Ishikawa (cell line): Measurements from ENCODE around the gene CARMIL1.

Experiments used
- CEBPB ChIP-seq: IDR thresholded peaks from 2 replicates; pipeline ENCODE4 v1.6.1; 2012
- CREB1 ChIP-seq: IDR thresholded peaks from 2 replicates; pipeline ENCODE4 v1.6.1; 2012; ENCODE audit warnings: low read depth
- EGR1 ChIP-seq: IDR thresholded peaks from 2 replicates; pipeline ENCODE4 v1.6.1; 2012
- EP300 ChIP-seq: IDR thresholded peaks from 2 replicates; pipeline ENCODE4 v1.6.1; 2012; ENCODE audit warnings: borderline replicate concordance
- FOXM1 ChIP-seq: IDR thresholded peaks from 2 replicates; pipeline ENCODE4 v1.6.1; 2012; ENCODE audit warnings: low read depth, borderline replicate concordance
- MAX ChIP-seq: IDR thresholded peaks from 2 replicates; pipeline ENCODE4 v1.6.1; 2012
- NFIC ChIP-seq: IDR thresholded peaks from 2 replicates; pipeline ENCODE4 v1.6.1; 2012
- RAD21 ChIP-seq: IDR thresholded peaks from 2 replicates; pipeline ENCODE4 v1.6.1; 2012; ENCODE audit warnings: low read depth
- REST ChIP-seq: IDR thresholded peaks from 2 replicates; pipeline ENCODE4 v1.6.1; 2012; ENCODE audit warnings: low read depth, mild to moderate bottlenecking
- TAF1 ChIP-seq: IDR thresholded peaks from 2 replicates; pipeline ENCODE4 v1.6.1; 2012; ENCODE audit warnings: low read depth, mild to moderate bottlenecking
- TCF12 ChIP-seq: IDR thresholded peaks from 2 replicates; pipeline ENCODE4 v1.6.1; 2012; ENCODE audit warnings: low read depth
- TEAD4 ChIP-seq: IDR thresholded peaks from 2 replicates; pipeline ENCODE4 v1.6.1; 2012
- YY1 ChIP-seq: IDR thresholded peaks from 2 replicates; pipeline ENCODE4 v1.6.1; 2012; ENCODE audit warnings: low read depth
- ZBTB7A ChIP-seq: IDR thresholded peaks from 2 replicates; pipeline ENCODE4 v1.6.1; 2012; ENCODE audit warnings: low read depth
- TF ChIP-seq, protein P1 (sequence below): IDR thresholded peaks from 2 replicates; pipeline ENCODE4 v1.6.1; 2012

The CARMIL1 gene

DNA sequence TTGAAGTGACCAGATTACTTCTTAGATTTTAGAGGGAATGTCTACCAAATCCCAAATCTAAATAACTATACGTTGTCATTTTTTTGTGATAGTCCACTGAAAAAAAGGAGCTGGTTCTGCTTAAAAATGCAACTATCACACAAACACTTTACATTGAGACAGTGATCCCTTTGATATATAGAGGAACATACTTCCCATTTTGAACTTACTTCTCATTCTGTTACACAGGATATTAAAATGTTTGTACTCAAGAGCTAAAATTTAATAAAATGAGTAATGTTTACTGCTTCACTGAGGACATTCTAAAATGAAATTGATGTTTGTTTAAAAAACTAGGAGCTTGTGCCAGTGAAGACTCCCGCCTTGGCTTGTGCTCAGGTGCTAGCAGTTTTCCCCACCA lies 174.1 kb downstream of the CARMIL1 start:
- TF ChIP-seq, protein P1, sequence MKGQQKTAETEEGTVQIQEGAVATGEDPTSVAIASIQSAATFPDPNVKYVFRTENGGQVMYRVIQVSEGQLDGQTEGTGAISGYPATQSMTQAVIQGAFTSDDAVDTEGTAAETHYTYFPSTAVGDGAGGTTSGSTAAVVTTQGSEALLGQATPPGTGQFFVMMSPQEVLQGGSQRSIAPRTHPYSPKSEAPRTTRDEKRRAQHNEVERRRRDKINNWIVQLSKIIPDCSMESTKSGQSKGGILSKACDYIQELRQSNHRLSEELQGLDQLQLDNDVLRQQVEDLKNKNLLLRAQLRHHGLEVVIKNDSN = no peak
- TF ChIP-seq RAD21 = no peak
- TF ChIP-seq ZBTB7A = no peak
- TF ChIP-seq REST = no peak
- no peak for TF ChIP-seq TAF1
- no peak for TF ChIP-seq TCF12
- no peak for TF ChIP-seq EP300

DNA sequence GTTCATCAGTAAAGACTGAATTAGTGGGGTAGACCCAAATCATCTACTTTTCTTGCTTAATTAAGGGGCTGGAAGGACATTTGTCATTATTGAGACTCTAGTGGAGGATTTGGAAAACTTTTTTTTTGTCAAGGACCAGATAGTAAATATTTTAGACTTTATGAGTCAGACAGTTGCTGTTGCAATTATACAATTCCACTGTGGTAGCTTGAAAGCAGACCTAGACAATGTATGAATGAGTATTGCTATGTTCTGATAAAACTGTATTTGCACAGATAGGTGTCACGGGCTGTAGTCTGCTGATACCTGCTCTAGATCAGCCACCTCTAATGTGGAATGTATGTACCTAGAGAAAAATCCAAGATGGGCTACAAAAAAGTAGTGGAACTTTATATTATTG lies 175.0 kb downstream of the CARMIL1 start:
- TF ChIP-seq TAF1 (no peak), NFIC (no peak), REST (no peak), CREB1 (no peak), YY1 (no peak), TCF12 (no peak), CEBPB (no peak), EGR1 (no peak), MAX (no peak), RAD21 (no peak), EP300 (no peak), FOXM1 (no peak), TEAD4 (no peak), ZBTB7A (no peak)
- TF ChIP-seq, protein P1 = no peak

- TF ChIP-seq NFIC = peak; percentile 86
- TF ChIP-seq, protein P1 = no peak
- no peak for TF ChIP-seq REST
- TF ChIP-seq MAX = no peak
- TF ChIP-seq TCF12 = 0 out of 2 replicates have a peak, but pooled peaks have one; percentile 27
- TF ChIP-seq RAD21 = no peak
- TF ChIP-seq CREB1 = no peak
- TF ChIP-seq EP300 = peak; percentile 47; the same call in 1 of the 2 replicates
- TF ChIP-seq EGR1 = no peak
- TF ChIP-seq YY1 = no peak
- TF ChIP-seq CEBPB = no peak
- no peak for TF ChIP-seq FOXM1
- no peak for TF ChIP-seq TAF1
- peak; percentile 26; the same call in 1 of the 2 replicates for TF ChIP-seq TEAD4
- no peak for TF ChIP-seq ZBTB7A
These were observed 177.3 kb downstream of the CARMIL1 start for GRCh38 chr6:25456249-25457040.

GRCh38 chr6:25457516-25457915 lies 178.3 kb downstream of the CARMIL1 start:
- no peak for TF ChIP-seq ZBTB7A
- TF ChIP-seq TEAD4 = peak; percentile 64
- no peak for TF ChIP-seq TAF1
- peak; percentile 54; the same call in 1 of the 2 replicates for TF ChIP-seq EP300
- no peak for TF ChIP-seq EGR1
- TF ChIP-seq TCF12 = peak; percentile 52; the same call in 1 of the 2 replicates
- no peak for TF ChIP-seq YY1
- TF ChIP-seq REST = no peak
- no peak for TF ChIP-seq CREB1
- no peak for TF ChIP-seq CEBPB
- TF ChIP-seq MAX = 0 out of 2 replicates have a peak, but pooled peaks have one; percentile 16
- TF ChIP-seq NFIC = peak; percentile 71
- TF ChIP-seq RAD21 = no peak
- TF ChIP-seq FOXM1 = no peak
- TF ChIP-seq, protein P1 = no peak
